GM21786 (cell line): ENCODE data around the gene ST6GALNAC3.
A peak's percentile ranks its signal among the peaks of the same experiment; 100 is the strongest.

Source experiments
- ATAC-seq: cut with Tn5 transposase; IDR thresholded peaks from one replicate; pipeline ENCODE4 v1.9.1; 2021; ENCODE audit not compliant: unreplicated experiment

ST6GALNAC3 gene

DNA sequence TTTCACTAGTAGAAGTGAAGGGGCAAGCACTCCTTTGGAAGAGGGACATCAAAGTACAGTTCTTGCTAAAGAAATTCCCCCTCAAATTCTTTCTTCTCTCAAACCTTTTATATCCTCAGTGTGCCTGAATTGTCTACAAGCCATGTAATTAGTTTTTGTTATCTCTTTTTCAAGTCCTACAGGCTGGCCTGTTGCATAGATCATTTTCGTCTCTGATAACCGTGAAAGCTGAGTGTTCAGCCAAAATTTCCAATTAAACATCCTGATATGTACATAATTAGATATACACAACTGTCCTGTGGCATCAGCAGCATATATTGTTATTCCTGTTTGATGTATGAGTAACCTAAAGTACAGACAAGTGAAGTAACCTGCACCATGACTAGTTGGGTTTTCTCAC lies 417.2 kb downstream of the ST6GALNAC3 start:
- ATAC-seq = no peak

DNA sequence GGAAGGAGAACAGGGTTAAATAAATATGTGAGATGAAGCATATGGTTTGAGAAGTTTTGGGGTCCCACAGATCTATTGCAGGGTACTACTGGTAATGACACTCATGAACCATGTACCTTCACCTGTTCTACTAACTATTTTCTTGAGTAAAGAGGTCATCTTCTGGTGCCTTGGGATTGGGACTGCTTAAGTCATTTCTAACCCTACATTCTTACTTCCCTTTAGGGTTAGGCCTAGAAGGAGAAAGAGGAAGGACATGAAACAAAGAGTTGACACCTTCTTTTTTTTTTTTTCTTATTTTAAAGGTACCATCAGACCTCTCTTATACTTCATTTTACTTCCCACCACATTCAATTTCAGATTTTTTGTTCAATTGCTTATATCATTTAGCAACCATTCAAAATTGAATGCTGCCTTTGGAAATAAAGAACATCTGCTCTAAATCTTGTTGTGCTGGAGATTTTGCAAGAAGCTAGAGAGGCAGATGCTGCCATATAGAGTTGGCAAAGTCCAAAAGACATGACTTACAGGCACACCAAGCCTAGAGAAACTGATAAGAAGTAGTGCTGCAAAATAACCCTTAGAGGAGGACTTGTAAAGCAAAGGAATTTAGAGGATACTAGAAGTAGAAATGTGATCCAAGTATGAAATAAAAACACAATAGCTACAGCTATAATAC lies 418.3 kb downstream of the ST6GALNAC3 start:
- no peak for ATAC-seq

DNA sequence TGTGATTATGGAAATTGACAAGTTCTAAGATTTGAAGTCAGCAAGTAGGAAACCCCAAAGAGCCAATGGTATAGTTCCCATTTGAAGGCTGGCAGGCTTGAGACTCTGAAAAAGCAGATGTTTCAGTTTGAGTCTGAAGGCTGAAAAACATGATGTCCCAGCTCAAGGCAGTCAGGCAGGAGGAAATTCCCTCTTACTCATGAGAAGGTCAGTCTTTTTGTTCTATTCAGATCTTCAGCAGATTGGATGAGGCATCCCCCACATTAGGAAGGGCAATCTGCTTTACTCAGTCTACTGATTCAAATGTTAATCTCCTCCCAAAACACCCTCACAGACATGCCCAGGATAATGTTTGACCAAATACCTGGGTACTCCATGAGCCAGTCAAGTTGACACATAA lies 420.3 kb downstream of the ST6GALNAC3 start:
- ATAC-seq = peak; percentile 90

DNA sequence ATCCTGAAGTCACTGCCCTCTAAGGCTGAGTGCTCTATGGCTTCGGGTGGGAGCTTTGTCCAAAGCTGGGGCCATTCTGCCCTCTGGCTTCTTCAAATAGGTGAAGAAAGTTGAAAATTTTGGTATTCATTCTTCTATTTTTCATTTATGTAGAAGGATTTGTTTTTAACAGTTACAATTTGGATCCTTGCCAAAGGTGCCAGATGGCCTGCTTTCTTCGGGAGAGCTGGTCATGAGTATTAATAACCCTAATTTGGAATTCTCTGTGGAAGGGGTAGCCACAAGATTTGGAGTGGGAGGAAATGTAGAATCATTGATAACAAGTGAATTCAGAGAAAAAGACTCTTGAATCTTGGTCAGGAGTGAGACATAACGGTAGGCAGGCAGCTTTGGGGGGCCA lies 422.3 kb downstream of the ST6GALNAC3 start:
- no peak for ATAC-seq

DNA sequence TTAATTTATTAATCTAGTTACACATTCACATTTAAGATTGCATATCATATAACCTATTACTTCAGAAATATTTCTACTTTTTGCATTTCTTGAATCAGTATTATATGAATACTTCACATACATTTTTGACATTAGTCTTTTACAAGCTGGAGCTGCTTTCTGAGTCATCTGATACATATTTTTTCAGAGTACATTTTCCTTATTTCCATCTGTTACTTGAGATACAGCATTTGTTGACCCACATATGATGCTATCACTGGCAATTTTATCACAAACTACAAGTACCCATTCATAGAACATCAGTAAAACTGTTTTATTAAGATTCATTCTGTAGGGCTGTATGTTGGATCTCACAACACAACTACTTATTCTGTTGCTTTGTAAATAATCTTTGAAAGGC lies 425.6 kb downstream of the ST6GALNAC3 start:
- no peak for ATAC-seq

DNA sequence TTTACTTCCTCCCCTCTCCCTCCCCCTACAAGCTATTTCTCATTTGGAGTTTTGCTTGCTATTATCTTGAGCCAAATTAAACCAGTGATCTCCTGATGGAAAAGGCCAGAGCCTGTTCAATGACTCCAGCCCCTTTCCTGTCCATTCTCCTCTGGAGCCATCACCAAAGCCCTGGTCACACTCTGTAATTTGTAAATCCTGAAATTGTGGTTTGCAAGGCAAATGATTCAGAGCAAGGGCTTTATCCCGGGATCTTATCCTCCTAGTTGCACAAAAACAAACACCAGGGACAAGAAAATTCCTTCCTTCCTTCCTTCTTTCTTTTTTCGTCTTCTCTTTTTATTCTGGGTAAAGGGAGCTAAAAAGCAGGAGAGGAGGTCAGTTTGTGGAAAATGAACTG lies 426.6 kb downstream of the ST6GALNAC3 start:
- ATAC-seq = no peak

DNA sequence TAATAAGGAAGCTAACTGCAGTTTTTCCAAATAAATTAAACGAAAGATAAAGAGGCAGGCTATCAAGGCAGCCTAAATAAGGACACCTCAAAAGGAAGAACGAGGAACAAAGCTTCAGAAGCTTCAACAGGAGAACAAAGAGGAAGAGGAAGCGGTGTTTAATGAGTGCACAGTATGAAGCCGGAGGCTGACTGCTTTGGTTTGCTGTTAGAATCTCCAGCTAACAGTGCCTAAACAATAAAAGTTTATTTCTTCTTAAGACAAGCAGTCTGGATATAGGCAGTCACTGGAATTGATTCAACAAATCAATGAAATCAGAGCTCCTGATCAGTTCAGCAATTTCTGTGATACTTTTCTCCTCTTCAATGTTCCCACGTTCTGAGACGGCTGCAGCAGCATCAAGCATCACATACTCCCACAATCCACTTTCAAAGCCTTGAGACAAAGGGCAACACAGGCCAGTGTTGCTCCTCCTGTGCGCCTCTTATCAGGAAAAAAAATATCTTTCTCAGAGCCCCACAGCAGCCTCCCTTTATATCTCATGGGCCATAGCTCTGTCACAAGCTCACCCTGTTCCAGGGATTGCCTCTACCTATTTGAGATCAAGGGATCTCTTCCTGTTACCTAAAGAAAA lies 427.2 kb downstream of the ST6GALNAC3 start:
- ATAC-seq = no peak

DNA sequence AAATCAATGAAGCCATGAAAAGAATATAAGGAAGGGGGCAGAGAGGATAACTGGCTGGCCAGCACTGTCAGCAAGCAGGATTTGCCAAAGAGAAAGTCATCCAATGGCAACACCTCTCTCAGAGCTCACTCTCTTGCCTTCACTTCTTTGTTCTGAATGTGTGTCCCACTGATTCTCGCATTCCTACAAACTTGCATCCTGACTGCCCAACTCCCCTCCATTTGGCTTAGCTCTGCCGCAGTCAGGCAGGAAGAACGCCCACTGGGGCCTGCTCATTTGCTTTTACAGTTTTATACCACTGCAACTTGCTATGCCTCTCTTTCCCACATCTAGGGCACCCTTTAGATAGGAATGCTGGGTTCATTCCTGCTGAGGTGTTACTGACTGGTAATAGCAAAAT lies 428.6 kb downstream of the ST6GALNAC3 start:
- no peak for ATAC-seq

DNA sequence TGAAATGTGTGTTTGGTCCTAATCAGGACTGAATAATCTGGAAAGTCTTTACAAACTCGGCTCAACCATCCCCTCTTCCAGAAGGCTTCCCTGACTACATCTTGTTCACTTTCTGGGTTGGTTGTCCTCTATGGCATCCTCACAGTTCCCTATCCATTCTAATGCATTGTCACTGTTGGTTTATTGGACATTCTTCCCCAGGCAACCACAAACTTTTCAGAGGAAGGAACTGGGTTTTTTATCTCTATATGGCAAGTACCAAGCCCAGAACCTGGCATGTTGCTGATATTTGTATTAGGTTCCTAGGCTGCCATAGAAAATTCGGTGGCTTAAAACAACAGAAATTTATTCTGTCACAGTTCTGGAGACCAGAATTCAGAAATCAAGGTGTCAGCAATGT lies 429.2 kb downstream of the ST6GALNAC3 start:
- no peak for ATAC-seq

DNA sequence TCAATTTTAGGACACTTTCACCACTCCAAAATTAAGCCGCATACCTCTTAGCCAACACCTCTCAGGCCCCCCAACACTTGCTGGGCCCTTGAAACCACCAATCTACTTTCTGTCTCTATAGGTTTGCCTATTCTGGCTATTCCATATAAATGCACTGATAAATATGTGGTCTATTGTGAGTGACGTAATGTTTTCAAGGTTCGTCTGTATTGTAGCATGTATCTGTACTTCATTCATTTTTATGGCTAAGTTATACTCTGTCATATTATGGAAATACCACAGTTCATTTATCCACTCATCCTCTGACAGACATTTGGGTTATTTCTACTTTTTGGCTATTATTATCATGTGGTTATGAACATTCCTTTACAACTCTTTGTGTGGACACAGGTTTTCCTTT lies 432.8 kb downstream of the ST6GALNAC3 start:
- no peak for ATAC-seq

DNA sequence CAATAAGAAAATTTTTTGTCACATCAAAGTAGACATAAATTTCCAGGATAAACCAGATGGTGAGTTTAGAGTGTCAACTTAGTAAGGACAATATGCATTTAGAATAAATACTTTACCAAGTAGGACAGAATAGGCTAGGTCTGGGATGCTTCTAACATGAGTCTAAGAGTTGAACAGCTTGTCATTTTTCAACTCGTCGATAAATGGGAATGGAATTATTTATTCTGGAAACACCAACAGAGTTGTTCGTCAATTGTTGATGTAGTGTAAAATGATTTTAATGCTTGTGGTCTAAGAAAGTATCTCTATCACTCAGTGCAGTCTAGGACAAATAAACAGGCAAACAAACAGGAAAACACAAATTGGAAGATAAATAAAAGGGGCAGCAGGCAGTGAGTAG lies 434.3 kb downstream of the ST6GALNAC3 start:
- no peak for ATAC-seq

DNA sequence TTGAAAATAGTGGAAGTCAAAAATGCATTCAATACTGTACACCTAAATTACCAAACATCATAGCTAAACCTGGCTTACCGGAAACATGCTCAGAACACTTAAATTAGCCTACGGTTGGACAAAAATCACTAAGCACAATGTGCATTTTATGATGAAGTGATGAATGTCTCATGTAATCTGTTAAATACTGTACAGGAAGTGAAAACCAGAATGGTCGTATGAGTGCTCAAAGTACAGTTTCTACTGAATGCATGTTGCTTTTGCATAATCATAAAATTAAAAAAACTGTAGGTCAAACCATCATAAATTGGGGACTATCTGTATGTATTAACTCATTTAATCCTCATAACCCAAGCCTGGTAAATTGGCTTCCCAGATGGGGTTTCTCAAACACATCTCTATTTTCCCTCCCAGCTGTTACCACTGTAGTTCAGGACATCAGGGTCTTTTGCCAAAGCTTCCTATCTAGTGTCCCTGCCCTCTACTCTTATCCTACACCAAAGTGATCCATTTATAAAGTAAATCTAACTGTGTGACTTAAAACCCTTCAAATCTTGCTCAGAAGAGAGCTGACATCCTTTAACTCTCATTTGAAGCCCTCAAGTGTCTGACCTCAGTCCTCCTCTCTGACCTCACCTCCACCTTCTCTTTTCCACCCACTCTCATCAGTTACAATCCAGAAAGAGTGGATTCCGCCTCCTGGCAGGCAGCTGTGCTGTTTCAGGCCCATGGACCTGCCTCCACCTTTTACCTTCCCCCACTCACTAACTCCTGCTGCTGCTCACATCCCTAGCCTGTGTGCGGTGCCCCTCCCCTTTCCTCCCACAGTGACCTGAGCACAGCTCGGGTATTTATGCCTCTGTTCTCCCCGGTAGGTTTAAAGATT lies 436.4 kb downstream of the ST6GALNAC3 start:
- no peak for ATAC-seq

DNA sequence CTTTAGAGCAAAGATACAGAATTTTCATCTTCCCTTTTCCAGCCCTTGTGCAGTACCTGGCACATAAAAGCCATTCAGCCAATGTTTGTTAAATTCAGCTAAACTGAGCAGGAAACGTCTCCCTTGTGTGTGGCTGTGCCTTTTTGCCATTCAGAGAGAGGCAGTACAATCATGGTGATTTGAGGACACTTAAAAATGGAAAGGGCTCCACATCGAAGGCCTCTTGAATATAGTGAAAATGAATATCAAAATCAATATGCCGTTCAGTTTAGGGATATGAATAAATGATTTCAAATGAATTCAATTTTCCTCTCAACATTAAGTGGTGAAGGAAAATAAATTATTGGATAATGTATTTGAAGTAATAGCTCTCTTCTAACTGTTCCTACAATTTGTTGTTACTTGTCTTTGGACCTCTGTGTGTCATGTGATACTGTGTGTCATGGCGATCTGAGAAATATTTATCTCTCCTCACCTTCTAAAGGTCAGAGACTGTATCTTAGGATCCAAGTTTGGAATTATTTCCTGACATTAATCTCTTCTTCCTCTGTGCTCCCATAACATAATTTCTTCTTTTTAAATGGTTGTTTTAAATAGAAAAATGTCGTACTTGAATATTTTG lies 437.1 kb downstream of the ST6GALNAC3 start:
- ATAC-seq = no peak

DNA sequence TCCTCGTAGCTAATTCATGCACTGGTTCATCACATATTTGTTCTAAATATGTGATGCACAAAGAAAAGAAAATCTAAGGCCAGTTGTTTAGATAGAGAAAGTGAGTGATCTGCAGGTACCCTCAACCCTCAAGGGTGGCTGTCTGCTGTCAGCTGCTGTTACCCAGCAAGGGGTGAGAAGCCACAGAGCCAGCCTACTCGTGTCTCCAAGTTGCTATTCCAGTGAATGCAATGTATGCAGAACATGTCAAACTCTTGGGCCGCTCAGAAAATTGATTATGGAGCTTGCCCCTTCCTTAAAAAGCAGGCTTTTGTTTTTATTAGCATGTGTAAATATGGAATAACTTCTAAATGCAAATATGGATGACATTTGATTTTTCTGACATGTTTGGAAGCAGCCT lies 456.4 kb downstream of the ST6GALNAC3 start:
- no peak for ATAC-seq

DNA sequence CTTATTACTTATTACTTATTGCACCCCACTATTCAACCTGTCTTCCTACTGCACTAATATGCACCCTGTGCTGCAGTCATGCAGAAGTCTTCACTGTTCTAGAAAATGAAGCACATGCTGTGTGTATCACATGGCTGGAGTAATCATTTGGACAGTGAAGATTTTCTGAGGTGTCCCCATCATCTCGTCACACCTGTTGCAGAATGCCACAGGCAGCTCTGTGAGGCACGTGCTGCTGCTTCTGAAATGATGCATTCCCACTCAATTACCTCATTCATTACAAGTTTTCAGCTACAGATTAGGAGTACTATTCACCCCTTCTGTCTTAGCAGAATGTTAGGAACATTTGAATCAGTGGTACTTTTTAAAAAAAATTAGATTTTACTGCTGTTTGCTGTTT lies 467.1 kb downstream of the ST6GALNAC3 start:
- ATAC-seq = no peak

DNA sequence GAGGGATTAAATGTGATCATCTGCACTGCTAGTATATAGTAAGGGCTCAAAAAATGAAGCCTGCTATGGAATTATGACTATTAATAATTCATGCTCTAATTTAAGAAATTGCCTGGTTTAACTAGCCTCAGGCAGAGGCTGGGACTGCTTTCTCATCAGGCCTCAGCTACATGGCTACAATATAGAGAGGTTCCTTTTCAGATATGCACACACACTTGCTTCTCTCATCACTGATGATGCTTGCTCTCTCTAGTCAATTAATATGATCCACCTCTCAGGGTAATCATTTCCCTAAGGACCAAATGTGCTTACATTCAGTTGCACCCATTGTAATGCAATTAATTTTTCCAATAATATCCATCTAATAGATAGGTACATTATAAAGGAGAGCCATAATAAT lies 467.8 kb downstream of the ST6GALNAC3 start:
- ATAC-seq = no peak

DNA sequence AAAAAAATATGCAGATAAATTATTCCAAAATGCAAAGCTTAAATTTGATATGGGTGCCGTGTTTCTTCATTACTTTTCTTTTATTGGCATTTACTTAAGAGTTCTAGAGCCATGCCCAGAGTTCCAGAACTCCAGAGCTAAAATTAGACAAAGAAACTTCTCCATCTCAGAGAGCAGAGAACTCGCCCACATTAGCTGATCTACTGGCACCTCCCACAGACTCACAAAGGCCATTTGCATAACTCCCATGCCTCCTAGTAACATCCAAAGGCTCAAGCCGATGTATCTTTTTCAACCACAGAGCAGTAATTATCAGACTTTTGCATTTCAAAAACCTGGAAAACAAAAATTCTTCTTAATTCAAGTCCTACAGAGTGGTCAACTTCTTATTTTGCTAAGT lies 468.9 kb downstream of the ST6GALNAC3 start:
- no peak for ATAC-seq

DNA sequence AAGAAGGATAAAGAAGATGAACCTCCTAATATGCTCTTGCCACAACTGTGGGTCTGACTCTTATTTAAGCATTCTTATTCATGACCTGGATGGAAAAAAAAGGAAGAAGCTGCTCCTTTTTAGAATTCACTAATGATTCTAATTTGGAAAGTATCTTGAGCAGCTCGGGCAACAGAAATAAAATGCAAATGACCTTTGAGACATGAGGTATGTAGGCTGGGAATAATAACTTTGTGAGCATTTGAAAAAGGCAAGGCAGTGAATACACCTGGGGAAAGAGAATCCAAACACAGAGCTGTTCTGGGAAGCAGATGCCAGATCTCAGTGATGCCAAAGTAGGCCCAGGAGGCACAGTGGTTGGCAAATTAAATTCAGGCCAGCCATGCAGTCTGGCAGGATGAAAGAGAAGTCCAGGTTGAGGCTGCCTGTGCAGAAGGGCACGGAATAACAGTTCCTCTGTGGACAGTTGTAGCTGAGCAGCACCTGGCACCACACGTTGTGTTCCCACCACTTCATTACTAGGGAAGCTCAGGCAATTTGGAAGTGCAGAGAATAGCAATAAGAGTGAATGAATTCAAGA lies 471.9 kb downstream of the ST6GALNAC3 start:
- no peak for ATAC-seq

DNA sequence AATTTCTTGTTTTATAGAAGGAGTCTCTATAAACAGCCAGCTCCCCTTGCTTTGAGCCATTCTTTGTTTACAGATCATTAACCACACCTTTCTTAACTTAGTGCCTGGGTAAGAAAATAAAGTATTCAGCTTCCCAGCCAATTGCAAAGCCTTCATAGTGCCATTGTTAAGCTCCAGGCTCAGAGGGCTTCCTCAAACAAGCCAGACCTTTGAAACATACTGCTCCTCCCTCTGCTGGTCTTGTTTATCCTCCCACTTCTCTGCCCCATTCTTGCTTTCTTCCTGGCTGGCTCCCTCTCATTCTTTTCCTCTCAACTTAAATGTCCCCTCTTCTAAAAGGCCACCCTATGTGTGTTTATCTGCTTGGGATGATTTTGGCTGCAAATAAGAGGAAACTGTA lies 473.4 kb downstream of the ST6GALNAC3 start:
- no peak for ATAC-seq

DNA sequence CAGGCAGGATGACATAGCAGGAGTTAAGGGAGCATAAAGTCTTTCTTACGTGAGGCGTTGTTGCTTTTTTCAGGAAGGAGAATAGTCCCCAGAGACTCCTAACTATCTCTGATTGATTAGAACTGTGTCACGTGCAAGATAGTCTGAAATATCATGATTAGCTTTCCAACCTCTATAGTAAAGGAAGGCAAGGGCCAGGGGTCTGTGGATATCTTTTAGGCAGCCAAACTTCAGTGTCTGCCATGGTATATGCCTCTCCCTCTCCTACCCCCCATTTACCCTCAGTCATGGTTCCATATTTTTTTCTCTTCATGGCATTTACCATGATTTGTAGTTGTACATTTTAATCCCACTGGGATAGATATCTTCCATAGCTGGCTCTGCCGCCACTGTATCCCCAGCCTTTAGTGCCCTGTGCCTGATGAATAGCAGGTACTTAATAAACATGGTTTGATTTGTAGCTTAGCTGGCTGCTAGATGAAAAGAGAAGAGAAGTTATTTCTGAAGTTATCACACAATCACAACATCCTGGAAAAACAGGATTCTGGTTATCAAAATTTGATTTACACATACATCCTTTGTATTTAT lies 474.1 kb downstream of the ST6GALNAC3 start:
- ATAC-seq = no peak

DNA sequence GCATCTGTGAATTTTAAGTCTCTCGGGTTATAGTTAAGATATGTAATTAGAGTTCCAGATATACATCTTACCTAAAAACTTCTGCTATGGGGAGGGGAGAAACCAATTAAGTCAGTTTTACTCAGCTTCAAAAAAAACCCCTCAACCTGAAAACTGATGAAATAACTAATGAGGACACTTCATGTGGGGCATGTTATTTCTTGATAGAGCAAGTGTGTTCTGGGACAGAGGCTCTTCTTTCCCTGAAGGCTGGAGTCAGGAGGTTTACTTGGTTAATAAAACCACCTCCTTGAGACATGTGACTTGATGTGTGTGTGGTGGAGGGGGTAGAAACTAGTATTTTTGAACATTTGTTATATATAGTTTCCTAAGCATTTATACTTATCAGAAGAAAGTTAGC lies 479.7 kb downstream of the ST6GALNAC3 start:
- ATAC-seq = no peak
